H9 (cell line): Measurements from ENCODE around the gene APOL2. TPM values are rescaled to one million over a fixed set of nuclear protein-coding genes. Genes with fewer than 3 reads are reported as not detected.

Experiments
- DNase-seq: peaks from one replicate; pipeline ENCODE4 v3.0.0-alpha.2; 2017
- H2AFZ ChIP-seq: one replicate; pipeline ENCODE4 v1.6.1; 2013; ENCODE audit warnings: mild to moderate bottlenecking, low read length, control low read depth, moderate library complexity
- H2AK5ac ChIP-seq: 2 replicates; pipeline ENCODE4 v1.6.1; 2013; ENCODE audit warnings: low read length, control low read depth, mixed read lengths; ENCODE audit not compliant: insufficient read length
- H2BK120ac ChIP-seq: one replicate; pipeline ENCODE4 v1.6.1; 2013; ENCODE audit warnings: low read depth, mild to moderate bottlenecking, low read length, control low read depth, inconsistent platforms; ENCODE audit not compliant: poor library complexity, severe bottlenecking
- H2BK12ac ChIP-seq: 2 replicates; pipeline ENCODE4 v1.6.1; 2013; ENCODE audit warnings: low read length, control low read depth, mixed read lengths, low read depth; ENCODE audit not compliant: insufficient read length
- H2BK15ac ChIP-seq: 2 replicates; pipeline ENCODE4 v1.6.1; 2013; ENCODE audit warnings: low read depth, low read length, control low read depth
- H2BK20ac ChIP-seq: one replicate; pipeline ENCODE4 v1.6.1; 2013; ENCODE audit warnings: low read depth, mild to moderate bottlenecking, low read length, control low read depth, inconsistent platforms; ENCODE audit not compliant: poor library complexity, severe bottlenecking
- H2BK5ac ChIP-seq: 2 replicates; pipeline ENCODE4 v1.6.1; 2013; ENCODE audit warnings: low read length, control low read depth, mixed read lengths; ENCODE audit not compliant: insufficient read length
- H3K14ac ChIP-seq: 2 replicates; pipeline ENCODE4 v1.6.1; 2013; ENCODE audit warnings: low read length, control low read depth; ENCODE audit not compliant: insufficient read depth
- H3K18ac ChIP-seq: 2 replicates; pipeline ENCODE4 v1.6.1; 2013; ENCODE audit warnings: low read depth, mild to moderate bottlenecking, mixed read lengths, low read length, control low read depth; ENCODE audit not compliant: insufficient read length
- H3K23ac ChIP-seq: 2 replicates; pipeline ENCODE4 v1.6.1; 2013; ENCODE audit warnings: low read length, control low read depth, mixed read lengths, low read depth; ENCODE audit not compliant: insufficient read length
- H3K23me2 ChIP-seq: 2 replicates; pipeline ENCODE4 v1.6.1; 2013; ENCODE audit warnings: low read depth, mild to moderate bottlenecking, mixed read lengths, low read length, control low read depth; ENCODE audit not compliant: insufficient read length, poor library complexity, severe bottlenecking
- H3K27ac ChIP-seq: 2 replicates; pipeline ENCODE4 v1.5.1; 2013; ENCODE audit warnings: low read length, control low read depth, mixed read lengths, low read depth; ENCODE audit not compliant: insufficient read length
- H3K27me3 ChIP-seq: 2 replicates; pipeline ENCODE4 v1.6.1; 2013; ENCODE audit warnings: low read length, control low read depth, inconsistent platforms; ENCODE audit not compliant: insufficient read depth
- H3K4ac ChIP-seq: 2 replicates; pipeline ENCODE4 v1.6.1; 2013; ENCODE audit warnings: low read depth, mild to moderate bottlenecking, control low read depth, inconsistent platforms, low read length, moderate library complexity
- H3K4me1 ChIP-seq: 2 replicates; pipeline ENCODE4 v1.6.1; 2013; ENCODE audit warnings: low read length, control low read depth, inconsistent platforms; ENCODE audit not compliant: insufficient read depth
- H3K4me2 ChIP-seq: 2 replicates; pipeline ENCODE4 v1.6.1; 2013; ENCODE audit warnings: low read length, control low read depth, mixed read lengths; ENCODE audit not compliant: insufficient read length, insufficient read depth
- H3K56ac ChIP-seq: 2 replicates; pipeline ENCODE4 v1.6.1; 2013; ENCODE audit warnings: low read depth, mild to moderate bottlenecking, mixed read lengths, low read length, control low read depth; ENCODE audit not compliant: insufficient read length
- H3K79me1 ChIP-seq: 2 replicates; pipeline ENCODE4 v1.6.1; 2013; ENCODE audit warnings: low read depth, mild to moderate bottlenecking, moderate library complexity, low read length, control low read depth, inconsistent platforms; ENCODE audit not compliant: insufficient read depth, poor library complexity, severe bottlenecking
- H3K79me2 ChIP-seq: 2 replicates; pipeline ENCODE4 v1.6.1; 2013; ENCODE audit warnings: low read length, control low read depth, inconsistent platforms; ENCODE audit not compliant: insufficient read depth
- H3K9ac ChIP-seq: 2 replicates; pipeline ENCODE4 v1.6.1; 2013; ENCODE audit warnings: low read length, control low read depth, mixed read lengths; ENCODE audit not compliant: insufficient read length; ENCODE audit errors: extremely low read depth
- H3K9me3 ChIP-seq: one replicate; pipeline ENCODE4 v1.6.1; 2013; ENCODE audit warnings: low read depth, low read length, inconsistent platforms; ENCODE audit not compliant: control insufficient read depth
- H3T11ph ChIP-seq: one replicate; pipeline ENCODE4 v1.6.1; 2013; ENCODE audit warnings: mild to moderate bottlenecking, low read length, control low read depth, inconsistent platforms
- H4K20me1 ChIP-seq: one replicate; pipeline ENCODE4 v1.6.1; 2013; ENCODE audit not compliant: control insufficient read depth, insufficient read length, insufficient read depth
- H4K5ac ChIP-seq: 2 replicates; pipeline ENCODE4 v1.6.1; 2013; ENCODE audit warnings: low read depth, mild to moderate bottlenecking, mixed read lengths, low read length, control low read depth; ENCODE audit not compliant: insufficient read length
- H4K8ac ChIP-seq: replicated peaks from 2 replicates; pipeline ENCODE4 v1.6.1; 2013; ENCODE audit warnings: low read length, control low read depth, mixed read lengths, low read depth; ENCODE audit not compliant: insufficient read length
- H4K91ac ChIP-seq: 2 replicates; pipeline ENCODE4 v1.6.1; 2013; ENCODE audit warnings: low read depth, mild to moderate bottlenecking, moderate library complexity, mixed read lengths, low read length, control low read depth; ENCODE audit not compliant: insufficient read length
- H3K27ac Mint-ChIP-seq, 3 experiments: 2 replicates in 2 of 3; 3 replicates in 1 of 3; pipeline ENCODE4 v1.8.0; 2020 to 2021; ENCODE audit warnings: mixed read lengths in 3 of 3, mild to moderate bottlenecking in 1 of 3, moderate library complexity in 1 of 3
- H3K27me3 Mint-ChIP-seq: 2 replicates; pipeline ENCODE4 v1.8.0; 2021; ENCODE audit warnings: low read depth, mild to moderate bottlenecking, moderate library complexity, mixed read lengths
- H3K36me3 Mint-ChIP-seq, 3 experiments: 2 replicates in 2 of 3; 3 replicates in 1 of 3; pipeline ENCODE4 v1.8.0; 2020 to 2021; ENCODE audit warnings: low read depth in 3 of 3, mixed read lengths in 3 of 3; ENCODE audit not compliant: insufficient read depth in 1 of 3
- H3K4me1 Mint-ChIP-seq, 2 experiments: 2 replicates each; pipeline ENCODE4 v1.8.0; 2020; ENCODE audit warnings: mixed read lengths in 2 of 2
- H3K4me3 Mint-ChIP-seq, 2 experiments: 2 replicates in 1 of 2; 3 replicates in 1 of 2; pipeline ENCODE4 v1.8.0; 2020 to 2021; ENCODE audit warnings: mild to moderate bottlenecking in 2 of 2, mixed read lengths in 2 of 2, moderate library complexity in 1 of 2
- H3K9me3 Mint-ChIP-seq, 2 experiments: 2 replicates in 1 of 2; 3 replicates in 1 of 2; pipeline ENCODE4 v1.8.0; 2020; ENCODE audit warnings: mild to moderate bottlenecking in 2 of 2, mixed read lengths in 2 of 2, moderate library complexity in 1 of 2
- CTCF ChIP-seq: fragments of 200-600 bp; sonication (generic); conservative IDR thresholded peaks from 3 replicates; pipeline ENCODE4 v1.8.0; 2021; ENCODE audit warnings: antibody characterized with exemption, mild to moderate bottlenecking
- WGBS: extraction: QIAGEN DNeasy Blood & Tissue Kit; methylation state at CpG from one replicate; pipeline ENCODE4 v1.1.7; 2013; ENCODE audit warnings: missing lambda C conversion rate, low lambda C conversion rate, mixed read lengths; ENCODE audit not compliant: insufficient read length; ENCODE audit errors: extremely low coverage; 5-methylcytosine and 5-hydroxymethylcytosine counted together
- total RNA-seq: library from RNA; stranded (reverse); gene quantifications from 2 replicates; pipeline ENCODE4 v1.2.1, GENCODE V29; 2021

Gene APOL2
- total RNA-seq, 1 experiment from 2014 or later: 15.6 TPM

- peak; percentile 16 for DNase-seq
- Mint-ChIP-seq H3K36me3 (peaks cover 10 to 33% (median 25%) of the 10 kb centered on the region in 3 experiments), H3K9me3 (no peaks in the 10 kb centered on the region; a peak in 2 of 5 replicates), H3K27ac (peak overlapping the region in 1 of 3 experiments; percentile 91; a peak in 2 of 7 replicates), H3K4me3 (no peak overlapping the region), H3K27me3 (no peaks in the 10 kb centered on the region), H3K4me1 (peaks cover 30 to 31% of the 10 kb centered on the region in 2 experiments)
- H2BK120ac ChIP-seq: no peak overlapping the region
- H3K9ac ChIP-seq: no peak overlapping the region
- no peak for TF ChIP-seq CTCF
- no peak overlapping the region for H2BK20ac ChIP-seq
- H3T11ph ChIP-seq: no peak overlapping the region
- no peak overlapping the region for H2BK12ac ChIP-seq
- H2BK15ac ChIP-seq: no peak overlapping the region
- H4K20me1 ChIP-seq: no peaks in the 10 kb centered on the region
- H3K23me2 ChIP-seq: peaks cover 9% of the 10 kb centered on the region
- no peaks in the 10 kb centered on the region for H3K4me1 ChIP-seq
- no peak overlapping the region for H2BK5ac ChIP-seq
- H3K9me3 ChIP-seq: no peaks in the 10 kb centered on the region
- no peak overlapping the region for H3K27ac ChIP-seq
- H3K79me1 ChIP-seq: no peaks in the 10 kb centered on the region
- H3K79me2 ChIP-seq: no peaks in the 10 kb centered on the region; the same call in 1 of the 2 replicates
- no CpG with 5 or more reads among the region's 14 CpGs for WGBS
- no peaks in the 10 kb centered on the region for H3K27me3 ChIP-seq
- H4K5ac ChIP-seq: no peak overlapping the region
- H3K18ac ChIP-seq: no peak overlapping the region
- no peak overlapping the region for H3K56ac ChIP-seq
- no peak overlapping the region for H4K91ac ChIP-seq
- no peak overlapping the region for H2AK5ac ChIP-seq
- no peak overlapping the region for H3K14ac ChIP-seq
- H3K4ac ChIP-seq: no peak overlapping the region
- no peak overlapping the region for H3K4me2 ChIP-seq
- H4K8ac ChIP-seq: no peak overlapping the region
- no peak overlapping the region for H2AFZ ChIP-seq
- no peak overlapping the region for H3K23ac ChIP-seq
Measured at GRCh38 chr22:36236388-36237319, 2.7 kb downstream of the APOL2 start.
